NOMO-1 (cell line): ENCODE results near the gene ARMC2.
"Not testable (repeated sequence)": the region's sequence is repeated elsewhere in the genome, so short reads cannot be mapped to it uniquely, and the experiment has no call there.

Experiments used
- DNase-seq, 2 experiments: peaks; one replicate each; lab custom pipeline; 2025; ENCODE audit not compliant: unreplicated experiment in 2 of 2; lab: John Stamatoyannopoulos, UW

ARMC2 gene

DNA sequence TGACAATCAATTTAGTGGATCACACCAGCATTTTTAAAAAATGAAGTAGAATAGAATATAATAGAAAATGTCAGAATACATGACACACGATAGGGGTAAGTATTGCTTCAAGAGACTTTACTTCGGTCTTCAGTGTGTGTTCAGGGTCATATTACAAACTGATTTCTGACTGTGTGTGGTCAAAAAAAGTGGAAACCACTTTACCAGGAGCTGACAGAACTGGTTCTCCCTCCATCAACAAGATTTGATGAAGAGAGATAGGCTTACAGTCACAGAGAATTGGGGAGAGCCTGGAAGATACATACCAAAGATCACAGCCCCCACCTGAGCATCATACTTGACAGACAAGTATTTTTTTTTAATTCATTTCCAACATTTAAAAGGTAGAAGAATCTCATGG is 21.7 kb downstream of the ARMC2 start:
- DNase-seq: no peak

DNA sequence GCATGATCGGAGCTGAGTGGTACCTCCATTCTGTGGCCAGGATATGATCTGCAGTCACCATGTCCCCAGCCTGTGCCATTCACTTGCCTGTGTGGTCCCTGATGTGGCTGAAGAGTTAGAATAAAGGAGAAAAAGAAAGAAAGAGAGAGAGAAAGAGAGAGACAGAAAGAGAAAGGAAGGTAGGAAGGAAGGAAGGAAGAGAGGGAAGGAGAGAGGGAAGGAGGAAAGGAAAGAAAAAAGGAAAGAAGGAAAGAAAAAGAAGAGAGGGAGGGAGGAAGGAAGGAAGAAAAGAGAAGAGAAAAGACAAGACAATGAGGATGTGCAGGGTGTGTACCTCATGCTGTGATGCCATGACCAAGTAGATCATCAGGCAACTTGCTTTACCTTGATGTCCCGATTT is 22.1 kb downstream of the ARMC2 start:
- DNase-seq: no peak

DNA sequence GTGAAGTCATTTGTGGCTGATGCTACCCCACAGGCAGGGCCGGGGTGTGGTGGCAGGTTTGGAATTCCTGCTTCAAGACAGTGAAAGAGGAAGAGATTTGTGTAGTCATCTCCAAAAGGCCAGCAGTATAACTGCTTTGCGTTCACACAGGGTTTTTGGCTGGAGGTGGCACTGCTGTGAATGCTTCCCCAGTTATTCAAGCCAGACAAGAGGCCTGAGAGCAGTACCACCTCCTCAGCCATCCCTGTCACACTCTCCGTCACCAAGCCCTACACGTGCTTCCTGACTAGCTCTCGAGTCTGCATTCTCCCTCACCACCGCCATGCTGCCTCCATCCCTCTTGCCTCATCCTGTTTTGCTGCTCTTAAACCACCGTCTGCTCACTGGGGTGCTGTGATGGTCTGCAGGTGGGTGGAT is 23.9 kb downstream of the ARMC2 start:
- peak in 1 of 2 experiments; percentile 32 for DNase-seq

DNA sequence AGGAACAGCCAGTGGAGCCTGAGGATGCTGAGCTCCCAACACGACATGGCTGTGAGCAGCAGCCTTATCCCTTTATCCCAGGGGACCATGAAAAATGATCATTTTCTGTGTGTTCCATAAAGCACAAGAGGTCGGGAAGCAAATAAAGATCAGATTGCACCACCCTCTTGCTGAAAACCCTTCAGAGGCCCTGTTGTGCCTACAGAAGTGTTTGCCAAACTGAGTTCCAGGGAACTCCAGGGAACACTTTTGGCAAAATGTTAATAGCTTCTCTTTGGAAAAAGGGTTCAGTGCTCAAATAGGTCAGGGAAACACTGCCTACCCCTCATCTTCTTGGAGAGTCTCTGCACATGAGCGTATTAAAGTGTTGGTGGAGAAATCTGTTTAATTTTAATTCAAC is 24.4 kb downstream of the ARMC2 start:
- no peak for DNase-seq

DNA sequence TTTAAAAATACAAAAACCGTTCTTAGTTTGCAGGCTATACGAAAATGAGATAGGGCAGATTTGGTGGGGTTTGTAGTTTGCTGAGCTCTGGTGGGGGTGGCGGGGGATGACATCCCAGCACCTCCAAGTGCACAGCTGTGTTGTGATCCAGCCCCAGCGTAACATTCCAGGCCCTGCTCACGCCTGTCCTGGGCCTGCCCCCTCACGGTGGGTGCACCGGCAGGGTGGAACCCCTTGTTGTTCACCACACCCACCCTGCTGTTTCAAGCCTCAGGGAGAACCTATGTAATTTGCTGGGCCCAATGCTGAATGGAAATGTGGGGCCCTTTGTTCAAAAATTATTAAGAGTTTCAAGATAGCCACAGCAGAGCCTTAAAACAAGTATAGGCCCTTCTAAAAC is 25.0 kb downstream of the ARMC2 start:
- no peak for DNase-seq

DNA sequence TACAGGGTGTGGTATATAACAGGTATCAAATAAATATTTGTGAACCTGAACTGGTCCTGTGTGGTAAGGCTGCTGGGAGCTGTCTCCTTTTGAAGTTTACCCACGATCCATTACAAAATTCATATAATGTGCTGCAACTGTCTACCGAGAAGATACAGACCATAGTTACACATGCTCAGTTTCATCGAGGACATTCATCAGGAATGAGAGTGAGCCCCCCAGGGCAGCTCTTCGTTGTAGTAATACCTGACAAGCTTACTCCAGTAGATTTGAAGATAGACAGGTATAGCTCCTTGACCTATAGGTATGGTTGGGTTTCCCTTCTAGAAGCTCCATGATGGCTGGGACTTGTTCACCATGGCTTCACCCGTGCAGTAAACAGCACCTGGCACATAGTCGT is 25.7 kb downstream of the ARMC2 start:
- no peak for DNase-seq

DNA sequence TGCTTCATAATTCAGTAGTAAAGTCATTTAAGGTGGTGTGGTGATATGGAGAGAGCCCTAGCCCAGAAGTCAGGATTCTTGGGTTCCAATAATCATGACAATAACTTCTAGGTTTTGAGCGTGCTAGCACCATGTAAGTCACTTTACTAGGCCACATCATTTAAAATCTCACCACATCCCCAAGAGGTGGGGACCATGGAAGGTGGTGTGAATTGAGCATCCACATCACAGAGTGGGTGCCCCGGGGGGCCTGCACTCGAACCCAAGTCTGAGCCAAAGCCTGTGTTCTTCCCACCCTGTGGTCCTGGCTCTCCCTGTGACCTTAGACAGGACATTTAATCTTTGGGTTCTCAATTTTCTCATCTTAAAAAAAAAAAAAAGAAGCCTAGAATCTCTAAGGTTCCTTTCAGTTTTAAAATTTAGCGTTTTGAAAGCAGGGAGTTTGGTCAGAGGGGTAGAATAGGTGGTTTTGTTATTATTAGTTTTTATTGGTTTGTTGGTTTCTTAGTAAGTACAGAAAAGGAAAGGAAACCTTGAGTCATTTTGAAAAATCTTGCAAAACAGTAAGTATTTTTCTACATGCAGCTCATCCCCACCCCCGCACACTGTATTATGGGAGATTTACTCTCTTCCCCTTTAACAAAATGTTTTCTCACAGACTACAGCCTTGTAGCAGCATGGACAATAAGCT is 26.4 kb downstream of the ARMC2 start:
- peak; percentile 89 to 92 for DNase-seq

DNA sequence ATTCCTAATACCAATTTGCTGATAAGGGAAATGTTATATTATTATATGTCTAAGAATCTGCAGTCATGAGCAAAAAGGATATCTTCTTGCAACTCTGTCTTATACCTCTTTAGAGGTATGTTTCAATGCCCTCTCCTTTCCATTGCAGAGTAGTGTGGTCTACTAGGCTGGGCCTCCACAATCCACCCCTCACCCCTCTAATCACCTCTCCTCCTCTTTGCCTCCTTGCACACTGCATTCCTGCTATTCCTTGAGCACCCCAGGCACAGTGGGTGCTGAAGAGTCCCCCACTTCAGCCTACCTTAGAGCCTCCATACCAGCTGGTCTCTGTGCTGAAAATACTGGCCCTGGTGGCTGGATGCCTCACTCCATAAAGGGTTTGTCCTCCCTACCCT is 26.9 kb downstream of the ARMC2 start:
- DNase-seq: no peak

DNA sequence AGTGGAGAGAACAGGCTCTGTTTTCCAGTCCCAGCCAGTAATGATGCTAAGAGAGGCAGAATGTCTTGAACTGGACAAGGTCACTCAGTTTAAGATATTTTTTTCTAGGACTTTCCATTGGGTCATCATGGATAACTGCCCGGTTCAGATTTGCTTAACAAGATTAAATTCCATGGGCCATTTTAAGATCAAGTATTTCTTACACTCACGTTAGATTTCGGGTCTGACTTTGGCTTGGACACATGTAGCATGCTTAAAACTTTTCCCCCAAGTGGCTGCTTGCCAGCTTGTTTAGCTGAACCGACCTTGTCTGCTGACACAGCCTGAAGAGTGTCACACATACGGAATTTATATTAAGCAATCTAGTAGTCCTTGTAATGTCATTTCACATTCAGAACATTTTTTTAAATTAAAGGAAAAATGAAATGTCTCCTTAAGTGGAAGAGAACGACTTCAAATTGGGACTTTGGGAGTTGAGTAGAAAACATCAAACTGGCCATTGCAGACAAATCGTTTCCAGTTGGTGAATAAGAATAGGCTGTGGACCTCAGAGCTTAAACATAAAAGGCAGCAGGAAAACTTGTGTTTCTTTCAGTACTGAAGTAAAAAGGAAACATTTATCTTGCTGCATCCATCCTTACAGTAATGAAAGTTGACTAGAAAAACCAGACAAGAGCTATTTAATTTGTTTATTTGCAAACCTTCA is 29.0 kb downstream of the ARMC2 start:
- no peak for DNase-seq

DNA sequence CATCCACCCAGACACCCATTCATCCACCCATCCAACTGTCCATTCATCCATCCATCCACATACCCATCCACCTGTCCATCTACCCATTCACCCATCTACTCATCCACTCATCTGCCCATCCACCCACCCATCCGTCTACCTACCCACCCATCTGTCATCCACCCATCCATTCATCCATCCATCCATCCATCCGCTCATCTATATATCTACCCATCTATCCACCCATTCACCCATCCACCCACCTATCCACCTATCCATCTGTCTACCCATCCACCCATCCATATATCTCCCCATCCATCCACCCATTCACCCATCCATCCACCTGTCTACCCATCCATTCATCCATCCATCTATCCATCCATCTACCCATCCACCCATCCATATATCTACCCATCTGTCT is 30.7 kb downstream of the ARMC2 start:
- no peak for DNase-seq

DNA sequence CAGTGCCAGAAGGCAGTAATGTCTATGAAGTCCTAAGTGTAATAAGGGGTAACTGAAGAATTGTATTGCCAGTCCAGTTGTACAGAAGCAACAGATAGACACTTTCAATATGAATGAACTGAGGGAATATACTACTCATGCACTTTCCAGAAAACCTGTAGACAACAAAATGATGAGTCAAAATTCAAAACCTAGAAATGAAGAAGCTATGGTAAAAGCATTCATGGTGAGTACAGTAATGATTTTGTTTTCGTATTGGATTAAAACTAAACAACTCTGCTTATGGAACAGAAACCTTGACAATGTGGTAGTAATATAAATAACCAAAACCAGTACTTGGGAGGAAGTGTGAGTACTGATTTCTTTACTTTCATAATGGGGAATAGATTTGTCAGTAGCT is 35.0 kb downstream of the ARMC2 start:
- peak in 1 of 2 experiments; percentile 21 for DNase-seq

DNA sequence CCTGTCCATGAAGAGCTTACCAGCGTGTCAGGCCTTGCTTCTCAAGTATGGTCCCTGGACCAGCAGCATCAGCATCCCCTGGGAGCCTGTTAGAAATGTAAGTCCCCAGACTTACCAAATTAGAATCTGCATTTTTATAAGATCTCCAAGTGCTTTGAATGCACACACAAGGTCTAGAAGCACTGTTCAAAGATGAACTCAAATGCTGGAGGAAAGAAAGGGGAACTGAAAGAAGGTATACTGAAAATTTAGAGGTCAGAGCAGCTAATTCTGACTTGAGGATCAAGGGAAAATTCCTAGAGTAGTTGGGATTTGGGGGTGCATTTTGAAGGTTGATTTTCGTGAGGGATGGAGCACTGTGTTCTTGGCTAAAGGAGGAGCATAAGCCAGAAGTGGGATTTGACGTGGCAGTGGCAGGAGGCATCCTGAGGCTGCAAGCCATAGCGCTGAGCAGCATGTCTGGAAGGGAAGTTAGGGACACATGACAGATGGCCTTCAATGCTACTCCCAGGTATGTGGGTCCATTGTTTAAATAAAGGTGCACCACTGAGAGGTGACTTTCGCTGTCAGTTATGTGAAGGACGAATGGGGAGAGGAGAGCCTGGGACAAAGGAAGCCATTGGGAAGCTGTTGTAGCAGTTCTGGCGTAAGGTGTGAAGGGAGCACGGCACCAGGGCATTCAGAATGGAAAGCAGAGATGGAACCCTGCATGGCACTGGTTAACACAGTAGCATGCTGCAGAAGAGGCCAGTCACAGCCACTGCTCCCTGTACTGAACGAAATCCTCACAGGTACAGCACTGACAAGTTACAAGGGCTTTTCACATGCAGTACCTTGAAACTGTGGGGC is 36.2 kb downstream of the ARMC2 start:
- DNase-seq: peak in 1 of 2 experiments; percentile 68

DNA sequence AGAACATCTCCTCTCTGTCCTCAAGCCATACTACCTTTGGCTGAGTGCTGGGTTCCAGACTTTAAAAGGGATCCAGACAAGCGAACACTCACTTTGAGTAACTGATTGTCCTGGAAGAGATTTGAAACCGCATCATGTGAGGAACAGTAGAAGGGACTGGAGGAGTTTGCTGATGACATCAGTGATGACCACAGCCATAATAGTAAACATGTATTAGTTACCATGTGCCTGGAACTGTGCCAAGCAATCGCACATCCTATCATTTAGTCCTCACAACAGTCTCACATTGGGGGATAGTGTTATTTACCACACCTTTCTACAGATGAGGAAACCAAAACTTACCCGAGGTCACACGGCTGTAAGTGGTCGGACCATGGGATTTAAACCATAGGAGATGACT is 39.8 kb downstream of the ARMC2 start:
- DNase-seq: no peak

DNA sequence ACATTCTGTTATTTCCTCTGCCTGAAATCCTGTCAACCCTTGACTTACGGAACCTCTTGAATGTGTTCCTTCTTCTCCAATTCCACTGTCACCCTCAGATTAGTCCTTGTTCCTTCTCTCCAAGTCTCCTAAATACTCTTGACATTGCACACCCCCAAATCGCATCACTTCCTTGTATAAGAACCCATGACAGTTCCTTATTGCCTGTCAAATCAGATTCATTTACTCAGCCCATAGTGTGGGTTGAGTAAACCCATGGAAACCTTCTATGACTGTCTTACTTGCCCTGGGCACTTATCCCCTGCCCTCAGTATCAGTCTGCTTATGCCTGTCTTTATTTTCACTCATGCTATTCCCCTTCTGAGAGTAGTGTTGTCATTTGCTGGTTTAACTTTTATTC is 40.5 kb downstream of the ARMC2 start:
- no peak for DNase-seq

DNA sequence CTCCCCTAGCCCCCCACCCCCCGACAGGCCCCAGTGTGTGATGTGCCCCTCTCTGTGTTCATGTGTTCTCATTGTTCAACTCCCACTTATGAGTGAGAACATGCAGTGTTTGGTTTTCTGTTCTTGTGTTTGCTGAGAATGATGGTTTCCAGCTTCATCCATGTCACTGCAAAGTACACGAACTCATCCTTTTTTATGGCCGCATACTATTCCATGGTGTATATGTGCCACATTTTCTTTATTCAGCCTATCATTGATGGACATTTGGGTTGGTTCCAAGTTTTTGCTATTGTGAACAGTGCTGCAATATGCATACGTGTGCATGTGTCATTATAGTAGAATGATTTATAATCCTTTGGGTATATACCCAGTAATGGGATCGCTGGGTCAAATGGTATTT is 42.7 kb downstream of the ARMC2 start:
- DNase-seq: not testable (repeated sequence)

DNA sequence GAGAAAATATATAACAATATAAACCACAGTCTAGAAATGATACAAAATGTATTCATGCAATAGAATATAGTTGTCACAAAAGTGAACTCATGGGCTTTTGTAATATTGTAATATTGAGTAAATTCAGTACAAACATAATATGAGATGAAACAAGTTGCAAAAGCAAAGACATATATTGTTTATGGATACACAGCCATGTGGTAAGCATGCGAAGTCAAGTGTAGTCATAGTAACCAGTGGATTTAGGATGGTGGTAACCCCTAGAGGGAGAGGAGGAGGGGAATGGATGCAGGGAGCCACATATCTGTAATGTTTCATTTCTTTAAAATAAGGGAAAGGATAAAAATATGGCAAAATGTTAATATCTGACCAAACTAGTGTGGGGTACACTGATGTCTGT is 47.3 kb downstream of the ARMC2 start:
- peak; percentile 28 to 64 for DNase-seq

DNA sequence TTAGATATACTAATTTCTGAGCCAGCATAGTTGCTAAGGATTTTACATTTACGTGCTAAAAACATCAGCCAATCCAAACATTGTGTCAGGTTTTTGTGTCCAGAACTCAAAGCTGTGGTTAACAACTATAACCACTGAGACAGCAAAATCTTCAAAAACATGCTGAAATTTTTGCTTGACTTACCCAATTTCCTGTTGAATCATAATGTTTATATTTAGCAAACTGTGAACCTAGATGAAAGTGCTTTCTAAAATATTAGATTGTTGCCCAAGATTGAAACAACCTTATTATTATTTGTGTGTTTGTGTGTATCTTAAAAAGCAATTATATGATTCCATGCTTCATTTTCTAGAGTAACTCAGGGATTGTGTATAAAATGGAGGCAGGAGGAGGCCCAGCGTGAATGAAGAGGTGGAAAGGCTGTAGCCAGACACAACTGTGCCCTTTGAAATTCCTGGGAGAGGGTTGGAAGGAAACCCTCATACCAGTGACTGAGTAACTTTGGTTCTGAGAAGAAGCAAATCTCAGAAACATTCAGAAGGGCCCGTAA is 48.0 kb downstream of the ARMC2 start:
- DNase-seq: peak; percentile 79 to 96

DNA sequence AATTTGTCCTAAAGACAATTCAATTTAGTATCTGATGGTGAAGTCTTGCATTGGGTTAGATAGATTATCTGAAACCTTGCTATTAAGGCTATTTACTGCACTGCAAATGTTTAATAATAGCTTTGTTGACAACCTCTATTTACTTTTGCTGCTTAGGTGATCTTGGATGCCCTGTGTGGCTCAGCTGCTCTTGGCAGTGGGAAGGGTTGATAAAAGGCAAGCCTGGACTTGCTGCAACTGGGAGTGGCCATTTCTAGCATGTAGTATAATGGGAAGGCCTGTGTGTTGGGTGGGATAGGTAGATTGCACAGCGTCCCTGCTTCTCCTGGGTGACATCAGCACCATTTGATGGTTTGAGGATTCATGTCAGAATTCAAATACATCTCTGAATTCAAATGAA is 49.1 kb downstream of the ARMC2 start:
- peak; percentile 8 to 27 for DNase-seq

DNA sequence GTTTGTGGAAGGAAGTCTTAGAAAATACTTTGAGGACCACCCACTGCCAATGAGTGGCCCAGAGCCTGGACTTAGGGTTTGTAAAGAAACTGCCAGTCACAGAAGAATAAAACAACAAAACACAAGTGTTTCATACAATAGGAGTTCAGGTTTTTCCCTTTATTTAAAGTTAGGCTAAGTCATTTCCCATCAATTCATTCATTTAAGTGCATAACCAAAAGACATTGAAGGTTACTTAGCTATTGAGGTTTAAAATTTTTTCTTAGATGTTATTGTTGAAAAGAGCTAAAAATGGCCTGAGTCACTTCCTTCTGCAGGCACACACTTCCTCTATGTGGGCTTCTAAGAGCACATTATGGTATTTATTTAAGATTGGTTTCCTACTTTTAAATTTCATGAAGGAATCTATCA is 54.2 kb downstream of the ARMC2 start:
- DNase-seq: peak; percentile 68 to 83

DNA sequence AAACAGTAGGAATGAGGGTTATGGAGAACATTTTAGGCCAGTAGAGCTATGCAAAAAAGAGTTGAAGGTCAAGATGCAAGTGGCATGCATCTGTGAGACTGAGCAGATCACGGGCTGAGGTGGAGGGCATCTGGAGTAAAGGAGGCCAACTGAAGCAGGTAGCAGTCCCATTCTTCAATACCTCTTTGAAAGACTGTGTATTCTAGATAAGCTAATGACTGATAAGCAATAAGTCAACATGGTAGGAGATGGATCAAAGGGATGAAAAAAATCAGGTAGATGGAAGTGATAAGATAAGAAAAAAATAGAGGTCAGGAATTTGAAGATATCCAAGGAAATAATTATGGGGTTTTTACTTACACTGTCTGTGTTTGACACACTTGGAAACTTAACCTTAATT is 55.6 kb downstream of the ARMC2 start:
- no peak for DNase-seq

DNA sequence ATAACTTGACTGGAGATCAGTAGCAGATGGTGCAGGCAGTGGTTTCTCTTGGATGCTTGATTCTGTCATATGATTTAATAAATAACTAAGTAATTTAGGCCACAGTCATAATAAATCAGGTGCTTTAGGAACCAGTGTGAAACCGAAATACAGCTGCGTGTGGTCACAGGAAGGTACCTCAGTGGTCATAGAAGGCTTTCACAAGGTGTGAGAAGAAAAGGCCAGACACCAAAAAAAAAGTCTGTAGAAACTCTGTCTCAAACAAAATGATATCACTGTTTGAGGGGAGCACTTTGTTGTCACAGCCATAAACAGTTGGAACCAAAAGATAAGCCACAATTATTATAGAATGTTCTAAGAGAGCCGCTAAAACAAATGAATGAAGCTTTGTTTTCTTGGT is 56.5 kb downstream of the ARMC2 start:
- DNase-seq: peak; percentile 3 to 12
